ENCODE measurements around the gene PLEK2. TPM values are rescaled to one million over a fixed set of nuclear protein-coding genes. Genes with fewer than 3 reads are reported as not detected.
A peak's percentile ranks its signal among the peaks of the same experiment; 100 is the strongest.
"Not testable (repeated sequence)": the region's sequence is repeated elsewhere in the genome, so short reads cannot be mapped to it uniquely, and the experiment has no call there.

PLEK2 gene
- polyA plus RNA-seq (ENCODE audit: insufficient read length in 12 of 12), result 1 to 10 TPM in 5 of 12 donors, under 1 TPM in 4, not detected in 3; 0.36 to 8.2 (median 1.1) TPM
- long read RNA-seq, donor 1, partial matches to known transcripts, result 0 of 2 reads
- long read RNA-seq, donor 1, other reads (novel, unspliced or antisense), result 0 of 2 reads
- long read RNA-seq, donor 2, result 0 reads
- long read RNA-seq, donor 3, result 0 reads
- long read RNA-seq, donor 4, result 0 reads
- long read RNA-seq, donor 5, result 0 reads
- long read RNA-seq, donor 6, result 0 reads
- long read RNA-seq, donor 7, result 0 reads
- long read RNA-seq, donor 8, result 0 reads
- long read RNA-seq, donor 9, partial matches to known transcripts, result 0 of 1 reads
- long read RNA-seq, donor 9, other reads (novel, unspliced or antisense), result 0 of 1 reads
- long read RNA-seq, donor 10, result 0 reads
- long read RNA-seq, donor 11, partial matches to known transcripts, result 0 of 1 reads
- long read RNA-seq, donor 11, other reads (novel, unspliced or antisense), result 0 of 1 reads

- DNase-seq, result no peak
Measured at GRCh38 chr14:67411820-67412421, at the start of gene PLEK2. PLEK2 (minus strand) TSS chr14:67412165; CDS start chr14:67412059, 106 bp downstream.

GRCh38 chr14:67461341-67461985 is 49.5 kb upstream of the PLEK2 start:
- DNase-seq, result no peak

- no peak for DNase-seq
Measured at GRCh38 chr14:67459336-67459735, 47.4 kb upstream of the PLEK2 start.

GRCh38 chr14:67457782-67458181 is 45.8 kb upstream of the PLEK2 start:
- DNase-seq, result peak; percentile 23

GRCh38 chr14:67456732-67457131 is 44.8 kb upstream of the PLEK2 start:
- DNase-seq, result no peak

- no peak for DNase-seq
Measured at GRCh38 chr14:67453575-67454300, 41.8 kb upstream of the PLEK2 start.

- not testable (repeated sequence) for DNase-seq
Measured at GRCh38 chr14:67451667-67452066, 39.7 kb upstream of the PLEK2 start.

- no peak for DNase-seq
Measured at GRCh38 chr14:67449096-67449495, 37.1 kb upstream of the PLEK2 start.

- no peak for DNase-seq
Measured at GRCh38 chr14:67447033-67447381, 35.0 kb upstream of the PLEK2 start.

- DNase-seq, result no peak
Measured at GRCh38 chr14:67446371-67447032, 34.5 kb upstream of the PLEK2 start.

- DNase-seq, result no peak
Measured at GRCh38 chr14:67444395-67444794, 32.4 kb upstream of the PLEK2 start.

- no peak for DNase-seq
Measured at GRCh38 chr14:67442139-67442906, 30.4 kb upstream of the PLEK2 start.

GRCh38 chr14:67441672-67442071 is 29.7 kb upstream of the PLEK2 start:
- DNase-seq, result no peak

GRCh38 chr14:67441256-67441655 is 29.3 kb upstream of the PLEK2 start:
- DNase-seq, result no peak

- DNase-seq, result no peak
Measured at GRCh38 chr14:67440513-67440912, 28.5 kb upstream of the PLEK2 start.

- no peak for DNase-seq
Measured at GRCh38 chr14:67438969-67439368, 27.0 kb upstream of the PLEK2 start.

GRCh38 chr14:67436006-67436866 is 24.3 kb upstream of the PLEK2 start:
- no peak for DNase-seq

GRCh38 chr14:67435603-67436002 is 23.6 kb upstream of the PLEK2 start:
- no peak for DNase-seq

- no peak for DNase-seq
Measured at GRCh38 chr14:67432050-67432564, 20.1 kb upstream of the PLEK2 start.

Data from muscle of arm (tissue), 14 donors.